Activated CD4-positive, alpha-beta T cell treated with anti-CD3 and anti-CD28 coated beads, Interleukin-2, amount 50 U/mL, for 1 hour (primary cell): ENCODE results near the gene ERG.

Experiments
- DNase-seq: peaks from one replicate; pipeline ENCODE4 v3.0.0-alpha.2; 2020

Gene ERG

GRCh38 chr21:38498057-38498833 is at the start of gene ERG:
Gene ERG, minus strand, starts transcription at chr21:38498477. Its CDS starts 97 bp downstream, at chr21:38498380.
- no peak for DNase-seq

- DNase-seq: no peak
Observed at GRCh38 chr21:38544661-38545060, 46.4 kb upstream of the ERG start.

GRCh38 chr21:38542263-38542662 is 44.0 kb upstream of the ERG start:
- DNase-seq: no peak

GRCh38 chr21:38538353-38538752 is 40.1 kb upstream of the ERG start:
- no peak for DNase-seq

GRCh38 chr21:38534591-38534990 is 36.3 kb upstream of the ERG start:
- no peak for DNase-seq

GRCh38 chr21:38533887-38534286 is 35.6 kb upstream of the ERG start:
- no peak for DNase-seq

- DNase-seq: no peak
Observed at GRCh38 chr21:38531591-38531990, 33.3 kb upstream of the ERG start.

- no peak for DNase-seq
Observed at GRCh38 chr21:38531039-38531541, 32.8 kb upstream of the ERG start.

- no peak for DNase-seq
Observed at GRCh38 chr21:38527737-38528136, 29.5 kb upstream of the ERG start.

GRCh38 chr21:38525454-38525853 is 27.2 kb upstream of the ERG start:
- no peak for DNase-seq

- DNase-seq: no peak
Observed at GRCh38 chr21:38524168-38525153, 26.2 kb upstream of the ERG start.

- no peak for DNase-seq
Observed at GRCh38 chr21:38520511-38520910, 22.2 kb upstream of the ERG start.

- no peak for DNase-seq
Observed at GRCh38 chr21:38511662-38512243, 13.5 kb upstream of the ERG start.

GRCh38 chr21:38511198-38511597 is 12.9 kb upstream of the ERG start:
- DNase-seq: no peak

- no peak for DNase-seq
Observed at GRCh38 chr21:38507374-38507942, 9.2 kb upstream of the ERG start.

GRCh38 chr21:38506661-38507281 is 8.5 kb upstream of the ERG start:
- no peak for DNase-seq

GRCh38 chr21:38505654-38506523 is 7.6 kb upstream of the ERG start:
- DNase-seq: no peak

GRCh38 chr21:38504066-38504465 is 5.8 kb upstream of the ERG start:
- no peak for DNase-seq

- DNase-seq: no peak
Observed at GRCh38 chr21:38503583-38503982, 5.3 kb upstream of the ERG start.

GRCh38 chr21:38500073-38500472 is 1.8 kb upstream of the ERG start:
- no peak for DNase-seq

- DNase-seq: no peak
Observed at GRCh38 chr21:38499296-38499695, 1.0 kb upstream of the ERG start.
